ENCODE measurements around the gene SSX5.
"Not testable (repeated sequence)": the region's sequence is repeated elsewhere in the genome, so short reads cannot be mapped to it uniquely, and the experiment has no call there.

Gene SSX5

DNA sequence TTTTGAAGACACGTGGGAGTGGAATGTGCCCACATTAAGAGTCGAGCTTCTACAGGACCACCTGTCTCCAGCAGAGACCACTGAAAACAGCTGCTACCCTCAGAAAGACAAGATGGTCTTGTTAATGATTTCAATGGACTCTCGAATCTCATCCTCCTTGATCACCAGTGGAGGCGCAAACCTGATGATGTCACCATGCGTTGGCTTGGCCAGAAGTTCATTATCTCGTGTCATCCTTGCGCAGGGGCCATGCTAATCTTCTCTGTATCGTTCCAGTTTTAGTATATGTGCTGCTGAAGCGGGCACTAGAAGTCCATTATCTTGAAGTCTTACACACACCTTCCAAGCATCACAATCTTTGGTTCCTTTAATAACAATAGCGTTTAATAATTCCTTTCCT lies 42.8 kb downstream of the SSX5 start:
- WGBS, 2 experiments: 94 to 97% methylated on average over 10 of the region's 10 CpGs
- no peaks in the 10 kb centered on the region for H3K36me3 ChIP-seq (ENCODE audit: control insufficient read depth, insufficient read depth, low read length)
- H3K27me3 ChIP-seq (ENCODE audit: control insufficient read depth, insufficient read depth, low read length, poor library complexity, severe bottlenecking): no peaks in the 10 kb centered on the region

DNA sequence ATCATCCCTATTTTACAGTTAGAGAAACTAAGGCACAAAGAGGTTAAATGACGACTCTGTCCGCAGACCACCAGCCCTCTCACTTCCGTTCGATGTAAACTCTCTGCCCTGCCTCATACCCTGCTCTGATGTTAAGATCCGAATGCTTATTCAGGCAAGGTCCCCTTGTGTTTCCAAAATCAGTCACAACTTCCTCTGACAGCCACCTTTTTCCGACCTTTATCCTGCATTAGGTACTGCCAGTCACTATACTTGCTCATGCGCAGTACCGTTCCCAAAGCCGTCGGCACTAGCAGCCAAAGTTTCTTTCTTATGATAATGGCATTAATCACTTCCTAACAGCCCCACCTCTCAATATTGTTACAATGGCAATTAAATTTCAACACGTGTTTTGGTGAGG lies 53.9 kb downstream of the SSX5 start:
- not testable (repeated sequence) for H3K27ac ChIP-seq (ENCODE audit: insufficient read depth, low read depth, low read length, poor library complexity, severe bottlenecking); H3K4me3 ChIP-seq (ENCODE audit: insufficient read depth, low read depth, low read length); H3K27me3 ChIP-seq (ENCODE audit: control insufficient read depth, insufficient read depth, low read length, poor library complexity, severe bottlenecking); H3K9me3 ChIP-seq (ENCODE audit: control insufficient read depth, low read length); H3K36me3 ChIP-seq (ENCODE audit: control insufficient read depth, insufficient read depth, low read length); H3K4me1 ChIP-seq (ENCODE audit: control insufficient read depth, insufficient read depth, low read length)
- WGBS, 2 experiments: 76 to 77% methylated on average over 11 of the region's 11 CpGs

More for the DNA sequence above, 42.8 kb downstream of the SSX5 start:
- no peak overlapping the region for H3K27ac ChIP-seq (ENCODE audit: insufficient read depth, low read depth, low read length, poor library complexity, severe bottlenecking)
- no peak overlapping the region for H3K4me3 ChIP-seq (ENCODE audit: insufficient read depth, low read depth, low read length)
- H3K4me1 ChIP-seq (ENCODE audit: control insufficient read depth, insufficient read depth, low read length): no peaks in the 10 kb centered on the region
- no peaks in the 10 kb centered on the region for H3K9me3 ChIP-seq (ENCODE audit: control insufficient read depth, low read length)

DNA sequence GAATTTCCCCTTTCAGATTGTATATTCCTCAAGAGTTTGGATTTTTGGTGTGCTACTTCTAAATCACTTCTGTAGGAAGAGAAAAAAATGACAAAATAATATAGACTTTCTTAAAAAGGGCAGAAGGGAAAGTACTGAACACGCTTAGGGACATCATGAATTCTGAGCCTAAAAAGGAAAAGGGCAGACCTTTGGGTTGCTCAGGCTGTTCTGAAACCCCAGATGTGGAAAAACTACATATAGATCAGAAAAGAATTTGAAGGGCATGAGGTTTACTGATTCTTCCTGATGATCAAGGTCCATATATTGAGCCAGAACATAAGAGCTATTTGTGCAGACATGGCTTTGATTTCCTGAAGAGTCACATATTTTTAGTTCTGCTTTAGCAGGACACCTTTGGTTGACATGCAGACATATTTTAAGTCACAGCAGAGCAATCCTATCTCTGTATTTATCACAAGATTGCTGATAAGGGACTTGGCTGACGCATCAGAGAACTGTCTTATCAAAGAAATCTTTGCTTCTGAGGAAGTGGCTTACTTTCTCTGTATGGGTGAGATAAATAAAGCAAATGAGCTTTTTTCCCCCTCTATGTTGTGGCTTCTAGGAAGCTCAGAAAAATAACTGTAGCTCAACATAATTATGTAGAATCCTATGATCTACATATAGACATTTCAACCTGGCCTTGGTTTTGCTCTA lies 54.6 kb downstream of the SSX5 start:
- WGBS, 2 experiments: no CpG with 5 or more reads among the region's 2 CpGs
- H3K4me1 ChIP-seq (ENCODE audit: control insufficient read depth, insufficient read depth, low read length); H3K27ac ChIP-seq (ENCODE audit: insufficient read depth, low read depth, low read length, poor library complexity, severe bottlenecking); H3K4me3 ChIP-seq (ENCODE audit: insufficient read depth, low read depth, low read length); H3K36me3 ChIP-seq (ENCODE audit: control insufficient read depth, insufficient read depth, low read length); H3K9me3 ChIP-seq (ENCODE audit: control insufficient read depth, low read length); H3K27me3 ChIP-seq (ENCODE audit: control insufficient read depth, insufficient read depth, low read length, poor library complexity, severe bottlenecking): not testable (repeated sequence)

DNA sequence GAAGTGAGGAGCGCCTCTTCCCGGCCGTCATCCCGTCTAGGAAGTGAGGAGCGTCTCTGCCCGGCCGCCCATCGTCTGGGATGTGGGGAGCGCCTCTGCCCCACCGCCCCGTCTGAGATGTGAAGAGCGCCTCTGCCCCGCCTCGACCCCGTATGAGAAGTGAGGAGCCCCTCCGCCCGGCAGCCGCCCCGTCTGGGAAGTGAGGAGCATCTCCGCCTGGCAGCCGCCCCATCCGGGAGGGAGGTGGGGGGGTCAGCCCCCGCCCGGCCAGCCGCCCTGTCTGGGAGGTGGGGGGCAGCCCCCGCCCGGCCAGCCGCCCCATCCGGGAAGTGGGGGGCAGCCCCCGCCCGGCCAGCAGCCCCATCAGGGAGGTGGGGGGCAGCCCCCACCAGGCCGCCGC lies 57.5 kb downstream of the SSX5 start:
- WGBS, 2 experiments: 94 to 96% methylated on average over 29 to 33 of the region's 33 CpGs
- H3K9me3 ChIP-seq (ENCODE audit: control insufficient read depth, low read length); H3K4me1 ChIP-seq (ENCODE audit: control insufficient read depth, insufficient read depth, low read length); H3K36me3 ChIP-seq (ENCODE audit: control insufficient read depth, insufficient read depth, low read length); H3K27me3 ChIP-seq (ENCODE audit: control insufficient read depth, insufficient read depth, low read length, poor library complexity, severe bottlenecking); H3K27ac ChIP-seq (ENCODE audit: insufficient read depth, low read depth, low read length, poor library complexity, severe bottlenecking); H3K4me3 ChIP-seq (ENCODE audit: insufficient read depth, low read depth, low read length): not testable (repeated sequence)

Measured in ectodermal cell (in vitro differentiated cells).